Measurements from ENCODE around the gene CDC20B. TPM values are rescaled to one million over a fixed set of nuclear protein-coding genes. Genes with fewer than 3 reads are reported as not detected.

CDC20B gene
- total and polyA plus RNA-seq, 2 experiments from 2014 or later: not detected

DNA sequence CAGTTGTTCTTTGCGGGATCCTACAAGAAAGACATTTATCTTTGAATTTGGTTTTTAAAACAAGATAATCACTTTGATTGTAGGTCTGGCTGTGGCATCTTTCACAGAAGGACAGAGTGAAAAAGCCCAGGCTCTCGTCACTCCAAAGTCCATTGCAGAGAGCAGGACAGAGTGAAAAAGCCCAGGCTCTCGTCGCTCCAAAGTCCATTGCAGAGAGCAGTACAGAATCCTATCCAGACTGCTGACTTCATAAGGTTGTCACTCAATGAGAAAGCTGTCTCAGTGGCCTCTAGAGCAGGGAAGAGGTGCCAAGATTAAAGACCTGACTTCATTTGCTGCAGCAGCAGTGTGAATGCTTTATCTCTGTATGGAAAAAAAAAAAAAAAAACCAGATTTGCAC lies 29.4 kb downstream of the CDC20B start:
- TF ChIP-seq CREB1 (CRISPR knock-in tag; IDR thresholded peaks at IDR 0.05; ENCODE audit: low read depth) (no peak), REST (IDR thresholded peaks at IDR 0.05; ENCODE audit: unreplicated experiment) (no peak), JUNB (IDR thresholded peaks at IDR 0.05; ENCODE audit: unreplicated experiment) (no peak), ZNF331 (CRISPR knock-in tag; IDR thresholded peaks at IDR 0.05; ENCODE audit: low read depth) (no peak), POLR2AphosphoS5 (IDR thresholded peaks at IDR 0.05; ENCODE audit: low read depth) (no peak), STAT1 (IDR thresholded peaks at IDR 0.05; ENCODE audit: unreplicated experiment) (no peak), NANOG (IDR thresholded peaks at IDR 0.05; ENCODE audit: borderline replicate concordance) (no peak), EZH2 (IDR thresholded peaks at IDR 0.05; ENCODE audit: low read depth, unreplicated experiment) (no peak), ZNF462 (CRISPR knock-in tag; IDR thresholded peaks at IDR 0.05) (no peak), EZH2phosphoT487 (IDR thresholded peaks at IDR 0.05; ENCODE audit: unreplicated experiment) (no peak), ZNF114 (CRISPR knock-in tag; IDR thresholded peaks at IDR 0.05) (no peak)
- TF ChIP-seq, protein P1, sequence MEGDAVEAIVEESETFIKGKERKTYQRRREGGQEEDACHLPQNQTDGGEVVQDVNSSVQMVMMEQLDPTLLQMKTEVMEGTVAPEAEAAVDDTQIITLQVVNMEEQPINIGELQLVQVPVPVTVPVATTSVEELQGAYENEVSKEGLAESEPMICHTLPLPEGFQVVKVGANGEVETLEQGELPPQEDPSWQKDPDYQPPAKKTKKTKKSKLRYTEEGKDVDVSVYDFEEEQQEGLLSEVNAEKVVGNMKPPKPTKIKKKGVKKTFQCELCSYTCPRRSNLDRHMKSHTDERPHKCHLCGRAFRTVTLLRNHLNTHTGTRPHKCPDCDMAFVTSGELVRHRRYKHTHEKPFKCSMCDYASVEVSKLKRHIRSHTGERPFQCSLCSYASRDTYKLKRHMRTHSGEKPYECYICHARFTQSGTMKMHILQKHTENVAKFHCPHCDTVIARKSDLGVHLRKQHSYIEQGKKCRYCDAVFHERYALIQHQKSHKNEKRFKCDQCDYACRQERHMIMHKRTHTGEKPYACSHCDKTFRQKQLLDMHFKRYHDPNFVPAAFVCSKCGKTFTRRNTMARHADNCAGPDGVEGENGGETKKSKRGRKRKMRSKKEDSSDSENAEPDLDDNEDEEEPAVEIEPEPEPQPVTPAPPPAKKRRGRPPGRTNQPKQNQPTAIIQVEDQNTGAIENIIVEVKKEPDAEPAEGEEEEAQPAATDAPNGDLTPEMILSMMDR (conservative IDR thresholded peaks at IDR 0.05; ENCODE audit: low read depth in 2 of 2): no peak
- TF ChIP-seq, protein P2, sequence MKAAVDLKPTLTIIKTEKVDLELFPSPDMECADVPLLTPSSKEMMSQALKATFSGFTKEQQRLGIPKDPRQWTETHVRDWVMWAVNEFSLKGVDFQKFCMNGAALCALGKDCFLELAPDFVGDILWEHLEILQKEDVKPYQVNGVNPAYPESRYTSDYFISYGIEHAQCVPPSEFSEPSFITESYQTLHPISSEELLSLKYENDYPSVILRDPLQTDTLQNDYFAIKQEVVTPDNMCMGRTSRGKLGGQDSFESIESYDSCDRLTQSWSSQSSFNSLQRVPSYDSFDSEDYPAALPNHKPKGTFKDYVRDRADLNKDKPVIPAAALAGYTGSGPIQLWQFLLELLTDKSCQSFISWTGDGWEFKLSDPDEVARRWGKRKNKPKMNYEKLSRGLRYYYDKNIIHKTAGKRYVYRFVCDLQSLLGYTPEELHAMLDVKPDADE (IDR thresholded peaks at IDR 0.05): no peak
- no peak for DNase-seq (ENCODE audit: low spot score)
- Mint-ChIP-seq H3K4me1 (peaks cover 4% of the 10 kb centered on the region; the same call in 2 of the 3 replicates), H3K27me3 (ENCODE audit: insufficient read depth, low read depth, poor library complexity) (peaks cover 6% of the 10 kb centered on the region), H3K36me3 (ENCODE audit: low read depth) (no peaks in the 10 kb centered on the region), H3K9me3 (no peaks in the 10 kb centered on the region), H3K4me3 (no peak overlapping the region), H3K27ac (peak overlapping the region; percentile 20; the same call in 1 of the 2 replicates)
- Histone ChIP-seq H3K4me3 (no peak overlapping the region), H2AFZ (no peak overlapping the region), H3F3A (replicated peaks; ENCODE audit: low read depth) (no peaks in the 10 kb centered on the region), H3K27ac (ENCODE audit: low read depth) (no peak overlapping the region), H3K4me2 (no peak overlapping the region), H3K79me2 (replicated peaks; ENCODE audit: insufficient read depth) (no peaks in the 10 kb centered on the region), H3K9me2 (ENCODE audit: insufficient read depth) (no peaks in the 10 kb centered on the region), H3K4me1 (ENCODE audit: insufficient read depth) (no peaks in the 10 kb centered on the region), H3K36me3 (ENCODE audit: insufficient read depth) (no peaks in the 10 kb centered on the region), H4K20me1 (replicated peaks; ENCODE audit: insufficient read depth) (no peaks in the 10 kb centered on the region), H3K27me3 (ENCODE audit: insufficient read depth) (no peaks in the 10 kb centered on the region)
- no peak for ATAC-seq
